SK-N-SH treated with all-trans-retinoic acid at 6 μM for 48 hours (cell line): ENCODE measurements around the gene PRRT1.

Experiments used
- ATAC-seq: fragments of 200-7000 bp; cut with Tn5 transposase; 3 replicates; pipeline ENCODE4 v1.9.1; 2020; ENCODE audit warnings: mild to moderate bottlenecking, moderate library complexity
- ARNTL ChIP-seq: fragments of 450-650 bp; formaldehyde crosslinking; IDR thresholded peaks from 2 replicates; pipeline ENCODE4 v1.5.0; 2020; ENCODE audit warnings: low read depth, mild to moderate bottlenecking, moderate library complexity, borderline replicate concordance
- BACH2 ChIP-seq: fragments of 250-450 bp; sonication (Bioruptor Pico); IDR thresholded peaks from 2 replicates; pipeline ENCODE4 v1.9.0; 2021; ENCODE audit warnings: mild to moderate bottlenecking, borderline replicate concordance
- CREB5 ChIP-seq: fragments of 250-450 bp; sonication (Bioruptor Pico); IDR thresholded peaks from 2 replicates; pipeline ENCODE4 v1.5.1; 2020; ENCODE audit warnings: low read depth, mild to moderate bottlenecking, moderate library complexity
- CSDC2 ChIP-seq: fragments of 250-450 bp; sonication (Bioruptor Pico); IDR thresholded peaks from 2 replicates; pipeline ENCODE4 v1.5.0; 2020; ENCODE audit warnings: mild to moderate bottlenecking, moderate library complexity
- ESRRG ChIP-seq: fragments of 250-450 bp; sonication (Bioruptor Pico); IDR thresholded peaks from 2 replicates; pipeline ENCODE4 v1.6.1; 2021; ENCODE audit warnings: mild to moderate bottlenecking
- GLIS3 ChIP-seq: fragments of 250-450 bp; sonication (Bioruptor Pico); IDR thresholded peaks from 2 replicates; pipeline ENCODE4 v1.5.0; 2020; ENCODE audit warnings: mild to moderate bottlenecking, moderate library complexity
- ISL1 ChIP-seq: fragments of 250-450 bp; sonication (Bioruptor Pico); IDR thresholded peaks from 2 replicates; pipeline ENCODE4 v2.1.2; 2022; ENCODE audit warnings: mild to moderate bottlenecking, moderate library complexity
- OSR1 ChIP-seq: fragments of 250-450 bp; sonication (Bioruptor Pico); IDR thresholded peaks from 2 replicates; pipeline ENCODE4 v1.8.0; 2022; ENCODE audit warnings: moderate library complexity, mild to moderate bottlenecking, inconsistent platforms
- PATZ1 ChIP-seq: fragments of 250-450 bp; sonication (Bioruptor Pico); IDR thresholded peaks from 2 replicates; pipeline ENCODE4 v1.8.0; 2020; ENCODE audit warnings: mild to moderate bottlenecking, moderate library complexity, borderline replicate concordance
- POU6F1 ChIP-seq: fragments of 250-450 bp; sonication (Bioruptor Pico); IDR thresholded peaks from 2 replicates; pipeline ENCODE4 v1.8.0; 2021; ENCODE audit warnings: low read depth, mild to moderate bottlenecking, moderate library complexity, borderline replicate concordance
- PPARA ChIP-seq: fragments of 250-450 bp; sonication (Bioruptor Pico); IDR thresholded peaks from 2 replicates; pipeline ENCODE4 v1.5.0; 2020; ENCODE audit warnings: mild to moderate bottlenecking, borderline replicate concordance
- RARB ChIP-seq: fragments of 250-450 bp; sonication (Bioruptor Pico); IDR thresholded peaks from 2 replicates; pipeline ENCODE4 v1.8.0; 2021; ENCODE audit warnings: mild to moderate bottlenecking, moderate library complexity
- SNAI2 ChIP-seq: fragments of 250-450 bp; sonication (Bioruptor Pico); IDR thresholded peaks from 2 replicates; pipeline ENCODE4 v1.5.0; 2020; ENCODE audit warnings: mild to moderate bottlenecking, moderate library complexity
- TCF4 ChIP-seq: fragments of 250-450 bp; sonication (Bioruptor Pico); IDR thresholded peaks from 2 replicates; pipeline ENCODE4 v1.8.0; 2021; ENCODE audit warnings: mild to moderate bottlenecking, moderate library complexity, borderline replicate concordance
- ZC3H10 ChIP-seq: fragments of 250-450 bp; sonication (Bioruptor Pico); IDR thresholded peaks from 2 replicates; pipeline ENCODE4 v1.5.1; 2021; ENCODE audit warnings: mild to moderate bottlenecking, moderate library complexity
- ZFP3 ChIP-seq: fragments of 250-450 bp; sonication (Bioruptor Pico); IDR thresholded peaks from 2 replicates; pipeline ENCODE4 v1.5.0; 2020; ENCODE audit warnings: mild to moderate bottlenecking, moderate library complexity
- ZFP30 ChIP-seq: fragments of 450-650 bp; formaldehyde crosslinking; IDR thresholded peaks from 2 replicates; pipeline ENCODE4 v1.5.0; 2022; ENCODE audit warnings: mild to moderate bottlenecking, moderate library complexity
- ZNF565 ChIP-seq: fragments of 450-650 bp; formaldehyde crosslinking; conservative IDR thresholded peaks from 2 replicates; pipeline ENCODE4 v1.5.0; 2020; ENCODE audit warnings: low read depth, mild to moderate bottlenecking, moderate library complexity
- ZNF70 ChIP-seq: fragments of 450-650 bp; formaldehyde crosslinking; IDR thresholded peaks from 2 replicates; pipeline ENCODE4 v1.5.0; 2020; ENCODE audit warnings: mild to moderate bottlenecking, moderate library complexity
- ZNF8 ChIP-seq: fragments of 450-650 bp; formaldehyde crosslinking; IDR thresholded peaks from 2 replicates; pipeline ENCODE4 v1.5.0; 2020; ENCODE audit warnings: mild to moderate bottlenecking, moderate library complexity

The PRRT1 gene

GRCh38 chr6:32179766-32180405, 28.1 kb upstream of the PRRT1 start:
- no peak for ATAC-seq
- TF ChIP-seq SNAI2 (CRISPR knock-in tag) = no peak
- no peak for TF ChIP-seq POU6F1
- no peak for TF ChIP-seq PATZ1 (CRISPR knock-in tag)
- no peak for TF ChIP-seq TCF4 (CRISPR knock-in tag)
- no peak for TF ChIP-seq ESRRG (CRISPR knock-in tag)
- no peak for TF ChIP-seq ISL1 (CRISPR knock-in tag)
- no peak for TF ChIP-seq ZC3H10 (CRISPR knock-in tag)
- no peak for TF ChIP-seq ZFP30 (CRISPR knock-in tag)
- no peak for TF ChIP-seq ZNF8 (CRISPR knock-in tag)
- no peak for TF ChIP-seq GLIS3 (CRISPR knock-in tag)
- TF ChIP-seq RARB = no peak
- no peak for TF ChIP-seq ARNTL (CRISPR knock-in tag)
- TF ChIP-seq ZNF70 (CRISPR knock-in tag) = no peak
- no peak for TF ChIP-seq OSR1
- TF ChIP-seq ZNF565 (CRISPR knock-in tag) = no peak
- no peak for TF ChIP-seq PPARA (CRISPR knock-in tag)

GRCh38 chr6:32178547-32179440, 27.1 kb upstream of the PRRT1 start:
- no peak for TF ChIP-seq OSR1
- no peak for TF ChIP-seq CSDC2 (CRISPR knock-in tag)
- TF ChIP-seq CREB5 (CRISPR knock-in tag) = no peak
- TF ChIP-seq ZFP3 (CRISPR knock-in tag) = no peak
- no peak for TF ChIP-seq ZC3H10 (CRISPR knock-in tag)
- TF ChIP-seq POU6F1 = no peak
- TF ChIP-seq PATZ1 (CRISPR knock-in tag) = no peak
- TF ChIP-seq ESRRG (CRISPR knock-in tag) = no peak
- TF ChIP-seq ARNTL (CRISPR knock-in tag) = no peak
- TF ChIP-seq ZNF565 (CRISPR knock-in tag) = no peak
- no peak for TF ChIP-seq ISL1 (CRISPR knock-in tag)
- TF ChIP-seq ZFP30 (CRISPR knock-in tag) = no peak
- TF ChIP-seq ZNF70 (CRISPR knock-in tag) = no peak
- no peak for TF ChIP-seq BACH2
- no peak for ATAC-seq
